ENCODE measurements around the gene MAN2C1. TPM values are rescaled to one million over a fixed set of nuclear protein-coding genes. Genes with fewer than 3 reads are reported as not detected.
"Not testable (repeated sequence)": the region's sequence is repeated elsewhere in the genome, so short reads cannot be mapped to it uniquely, and the experiment has no call there.

The MAN2C1 gene
- polyA plus RNA-seq, 4 donors = 89.4 to 163 (median 135) TPM

DNA sequence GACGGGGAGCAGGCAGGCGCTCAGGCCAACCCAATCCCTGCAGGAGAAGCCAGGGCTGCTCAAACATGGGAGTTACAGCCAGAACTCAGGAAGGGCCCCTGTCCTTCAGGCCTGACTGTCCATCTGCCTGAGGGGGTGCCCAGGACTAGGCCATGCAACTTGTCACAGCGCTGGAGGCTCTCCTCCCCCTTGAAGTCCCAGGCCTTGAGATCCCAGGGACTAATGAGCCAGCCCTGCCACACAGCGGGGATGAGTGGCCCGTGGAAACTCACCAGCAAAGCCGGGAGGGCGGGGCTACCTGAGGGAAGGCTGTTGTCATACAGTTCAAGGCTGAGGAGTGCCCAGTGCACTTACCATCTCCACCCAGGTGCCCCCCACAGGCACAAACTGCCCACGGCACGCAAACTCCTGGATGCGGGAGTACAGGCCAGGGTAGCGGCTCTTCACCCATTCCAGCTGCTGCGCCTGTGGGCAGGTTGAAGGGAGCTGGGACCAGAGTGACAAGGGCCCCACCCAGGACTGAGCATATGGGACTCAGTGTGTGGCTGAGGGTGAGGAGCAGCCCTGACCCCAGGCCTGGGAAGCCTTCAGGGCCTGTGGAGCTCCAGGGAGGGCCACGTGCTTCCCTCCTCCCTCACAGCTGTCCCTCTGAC lies 6.3 kb downstream of the MAN2C1 start:
- no peak for DNase-seq (ENCODE audit: low read depth in 4 of 4, low spot score in 3 of 4)

DNA sequence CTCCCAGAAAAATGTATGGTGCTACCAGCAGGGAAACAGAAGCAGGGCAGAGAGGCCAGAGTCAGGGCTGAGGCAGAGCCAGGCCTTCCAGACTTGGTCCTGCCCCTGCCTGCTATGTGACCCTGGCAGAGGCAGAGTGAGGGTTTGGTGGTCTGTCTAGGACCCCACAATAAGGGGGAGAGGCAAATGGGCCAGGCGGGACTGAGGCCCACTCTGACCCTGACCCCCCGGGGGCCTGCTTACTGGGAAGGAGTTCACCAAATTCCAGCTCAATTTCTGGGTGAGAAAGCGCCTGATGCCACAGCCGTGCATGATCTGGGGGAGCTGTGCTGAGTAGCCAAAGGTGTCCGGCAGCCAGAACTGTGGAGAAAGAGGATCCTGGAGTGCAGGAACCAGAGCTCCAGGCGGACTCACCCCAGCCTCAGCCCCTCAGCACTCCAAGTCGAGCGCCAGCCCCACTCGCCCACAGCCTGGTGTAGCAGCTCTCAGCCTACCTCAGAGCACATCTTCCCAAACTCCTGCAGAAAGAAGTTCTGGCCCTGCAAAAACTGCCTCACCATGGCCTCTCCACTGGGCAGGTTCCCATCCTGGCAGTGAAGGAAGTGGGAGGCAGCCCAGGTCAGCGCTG lies 6.9 kb downstream of the MAN2C1 start:
- DNase-seq (ENCODE audit: low read depth in 4 of 4, low spot score in 3 of 4) = no peak

DNA sequence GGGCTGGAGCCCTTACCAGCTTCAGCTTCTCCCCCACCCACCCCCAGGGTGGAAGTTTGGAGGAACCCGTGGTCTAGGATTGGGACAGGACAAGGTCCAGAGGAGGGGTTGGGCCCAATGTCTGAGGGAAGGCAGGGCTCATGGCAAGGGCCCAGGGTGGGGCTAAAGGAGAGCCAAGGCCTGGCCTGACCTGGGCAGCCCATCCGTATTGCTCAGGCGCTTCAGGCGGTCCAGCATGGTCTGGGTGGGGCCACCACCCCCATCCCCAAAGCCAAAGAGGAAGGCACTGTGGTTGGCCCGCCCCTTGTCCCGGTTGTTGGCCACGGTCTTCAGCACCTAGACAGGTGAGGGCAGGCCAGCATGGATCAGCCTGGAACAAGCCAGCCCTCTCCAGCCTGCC lies 7.6 kb downstream of the MAN2C1 start:
- DNase-seq (ENCODE audit: low read depth in 4 of 4, low spot score in 3 of 4) = no peak

DNA sequence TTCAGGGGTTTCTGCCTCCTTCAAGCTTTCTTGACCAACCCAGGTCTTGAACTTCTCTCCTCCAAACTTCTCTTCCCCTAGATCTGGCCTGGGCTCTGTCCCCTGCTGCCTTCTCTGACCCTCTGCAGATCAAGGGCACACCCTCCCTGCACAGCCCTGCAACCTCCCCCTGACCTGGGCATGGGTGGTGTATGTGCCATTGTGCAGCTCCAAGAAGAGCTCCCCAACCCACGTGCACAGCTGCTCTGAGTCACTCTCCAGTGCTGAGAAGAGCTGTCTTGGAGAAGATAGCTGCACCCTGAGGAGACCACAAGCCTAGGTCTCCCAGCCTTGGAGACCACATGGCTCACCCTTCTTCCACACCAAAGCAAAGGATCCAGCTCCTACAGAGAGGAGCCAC lies 8.0 kb downstream of the MAN2C1 start:
- no peak for DNase-seq (ENCODE audit: low read depth in 4 of 4, low spot score in 3 of 4)

DNA sequence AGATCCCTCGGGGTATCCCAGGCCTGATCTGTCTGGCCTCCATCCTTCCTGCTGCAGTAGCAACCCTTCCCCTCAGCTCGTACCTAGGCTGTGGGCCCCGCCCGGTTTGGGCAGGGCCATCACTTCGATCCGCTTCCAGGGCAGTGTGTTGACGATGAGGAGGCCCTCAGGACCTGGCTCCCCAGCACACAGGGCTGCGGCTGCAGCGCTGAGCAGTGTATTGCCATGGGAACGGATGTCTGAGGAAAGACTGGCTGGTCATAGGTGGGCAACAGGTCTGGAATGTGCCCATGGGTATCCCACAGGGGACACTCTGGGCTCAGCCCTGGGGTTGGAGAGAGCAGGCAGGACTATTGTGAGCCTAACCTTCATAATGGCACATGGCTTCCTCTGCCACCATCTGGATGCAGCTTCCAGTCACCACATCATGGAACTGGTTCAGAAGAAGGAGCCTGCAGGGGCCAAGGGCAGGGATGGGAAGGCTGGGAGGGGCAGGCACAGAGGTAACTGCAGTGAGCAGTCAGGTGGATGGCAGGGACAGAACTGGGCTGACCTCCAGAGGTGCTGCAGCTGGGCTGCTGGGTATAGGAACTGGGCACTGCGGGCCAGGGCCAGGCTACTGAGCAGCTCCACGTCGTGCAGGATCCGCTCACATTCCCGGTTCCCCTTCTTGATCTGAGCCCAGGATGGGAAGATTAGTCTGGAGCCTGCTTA lies 8.7 kb downstream of the MAN2C1 start:
- no peak for DNase-seq (ENCODE audit: low read depth in 4 of 4, low spot score in 3 of 4)

DNA sequence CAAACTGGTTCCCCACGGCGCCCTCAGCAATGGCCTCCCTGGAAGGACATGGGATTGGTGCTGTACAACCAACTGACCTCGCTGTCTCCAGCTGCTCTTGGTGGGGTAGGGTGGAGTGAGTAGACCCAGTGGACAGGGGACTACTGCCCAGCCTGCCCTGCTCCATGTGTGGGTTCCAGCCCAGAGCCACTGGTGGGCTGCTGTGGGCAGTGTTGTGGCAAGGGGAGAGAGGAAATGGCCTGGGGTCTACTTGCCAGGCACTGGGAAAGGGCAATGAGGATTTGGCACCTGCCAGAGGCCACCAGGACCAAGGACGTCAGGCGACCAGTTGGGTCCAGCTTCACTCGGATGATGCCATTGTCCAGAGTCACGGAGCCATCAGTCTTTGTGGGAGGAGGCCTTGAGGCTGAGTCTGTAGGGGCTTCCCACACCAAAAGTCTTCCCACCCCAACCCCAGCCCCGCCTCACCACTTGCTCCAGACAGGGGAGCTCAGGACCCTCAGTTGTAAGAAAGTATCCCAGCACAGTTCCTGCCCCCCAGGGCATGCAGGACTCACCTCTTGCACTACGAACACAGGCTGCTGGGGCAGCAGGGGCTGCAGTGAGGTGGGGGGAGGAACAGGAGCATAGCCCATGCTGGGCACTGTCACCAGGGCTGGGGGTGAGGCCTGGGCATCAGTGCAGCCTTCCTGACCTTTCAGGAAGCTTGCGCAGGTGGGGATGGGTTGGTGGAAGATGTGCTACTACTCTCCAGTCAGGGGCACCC lies 9.5 kb downstream of the MAN2C1 start:
- no peak for DNase-seq (ENCODE audit: low read depth in 4 of 4, low spot score in 3 of 4)

DNA sequence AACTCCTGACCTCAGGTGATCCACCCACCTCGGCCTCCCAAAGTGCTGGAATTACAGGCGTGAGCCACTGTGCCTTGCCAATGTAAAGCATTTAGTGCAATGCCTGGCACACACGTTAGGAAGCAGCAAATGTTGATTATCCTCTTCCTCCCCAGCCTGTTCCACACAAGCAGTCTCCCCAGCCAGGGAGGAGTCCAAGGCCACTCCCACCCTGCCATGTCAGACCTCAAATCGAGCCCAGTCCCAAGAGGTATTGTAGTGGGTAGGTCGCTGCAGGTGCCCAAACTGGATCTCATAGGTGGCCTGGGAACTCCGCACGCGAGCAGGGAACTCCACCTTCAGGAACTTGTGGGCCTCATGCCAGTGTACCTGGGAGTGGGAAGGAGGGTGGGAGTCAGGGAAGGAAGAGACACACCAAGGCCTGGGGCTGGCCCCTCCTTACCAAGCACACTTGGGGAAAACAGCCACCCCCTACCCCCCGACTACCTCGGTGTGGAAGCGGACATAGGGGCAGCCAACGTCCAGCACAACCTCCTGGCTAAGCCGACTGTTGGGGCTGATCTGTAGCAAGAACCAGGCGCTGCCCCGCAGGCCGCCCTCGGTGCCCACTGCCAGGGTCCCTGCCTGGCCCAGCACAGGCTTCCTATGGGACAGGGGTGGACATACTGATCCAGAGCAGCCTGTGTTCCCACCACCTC lies 10.3 kb downstream of the MAN2C1 start:
- no peak for DNase-seq (ENCODE audit: low read depth in 4 of 4, low spot score in 3 of 4)

DNA sequence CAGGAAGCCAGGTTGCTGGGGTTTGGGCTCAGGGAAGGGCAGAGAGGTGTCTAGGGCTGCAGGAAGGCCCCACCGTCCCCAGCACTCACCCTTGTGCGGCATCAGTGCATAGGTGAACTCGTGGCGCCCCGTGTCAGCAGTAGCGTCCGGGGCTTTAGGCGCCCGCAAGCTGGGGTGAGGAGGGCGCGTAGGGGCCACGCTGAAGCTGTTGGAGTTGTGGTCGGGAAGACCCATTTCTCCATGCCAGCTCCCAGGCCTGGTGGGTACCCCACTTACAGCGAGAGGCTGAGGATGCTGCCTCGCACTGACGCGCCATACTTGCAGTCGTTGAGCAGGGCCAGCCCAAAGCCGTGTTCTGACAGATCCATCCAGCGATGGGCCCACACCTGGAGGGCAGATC lies 11.9 kb downstream of the MAN2C1 start:
- DNase-seq (ENCODE audit: low read depth in 4 of 4, low spot score in 3 of 4) = no peak

DNA sequence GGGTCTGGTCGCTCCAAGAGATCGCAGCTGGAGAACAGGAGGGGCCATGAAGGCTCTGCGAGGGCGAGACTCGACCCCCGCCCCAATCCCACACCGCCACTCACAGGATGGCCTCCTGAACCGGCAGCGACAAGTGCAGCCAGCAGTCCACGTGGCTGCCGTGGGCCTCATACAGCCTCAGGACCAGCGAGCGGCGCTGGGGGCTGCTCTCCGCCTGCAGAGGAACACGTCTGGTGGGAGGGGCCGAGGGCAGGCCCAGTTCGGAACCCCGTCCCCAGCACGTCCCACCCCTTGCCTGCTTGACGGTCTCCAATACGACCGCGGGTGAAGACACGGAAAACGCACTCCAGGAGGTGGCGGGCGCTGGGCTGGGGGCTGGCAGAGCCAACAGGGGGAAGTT lies 12.4 kb downstream of the MAN2C1 start:
- DNase-seq (ENCODE audit: low read depth in 4 of 4, low spot score in 3 of 4) = no peak

DNA sequence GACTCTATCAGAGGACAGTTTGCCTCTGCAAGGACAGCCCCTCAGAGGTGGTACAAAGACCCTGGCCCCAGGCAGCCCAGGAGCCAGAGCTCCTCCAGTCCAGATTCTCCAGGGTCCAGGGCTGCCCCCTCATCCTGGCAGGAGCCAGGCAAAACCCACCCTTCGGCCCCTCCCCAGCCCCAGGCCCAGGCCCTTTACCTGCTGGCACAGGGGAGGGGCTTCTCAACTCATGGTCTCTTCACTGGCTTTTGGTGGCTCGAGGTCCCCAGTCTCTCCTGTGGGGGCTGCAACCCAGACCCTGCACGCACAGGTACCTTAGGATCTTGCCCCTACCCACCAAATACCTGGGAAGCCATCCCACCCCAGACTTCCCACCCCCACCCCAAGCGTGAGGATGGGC lies 13.0 kb downstream of the MAN2C1 start:
- DNase-seq (ENCODE audit: low read depth in 4 of 4, low spot score in 3 of 4) = no peak

DNA sequence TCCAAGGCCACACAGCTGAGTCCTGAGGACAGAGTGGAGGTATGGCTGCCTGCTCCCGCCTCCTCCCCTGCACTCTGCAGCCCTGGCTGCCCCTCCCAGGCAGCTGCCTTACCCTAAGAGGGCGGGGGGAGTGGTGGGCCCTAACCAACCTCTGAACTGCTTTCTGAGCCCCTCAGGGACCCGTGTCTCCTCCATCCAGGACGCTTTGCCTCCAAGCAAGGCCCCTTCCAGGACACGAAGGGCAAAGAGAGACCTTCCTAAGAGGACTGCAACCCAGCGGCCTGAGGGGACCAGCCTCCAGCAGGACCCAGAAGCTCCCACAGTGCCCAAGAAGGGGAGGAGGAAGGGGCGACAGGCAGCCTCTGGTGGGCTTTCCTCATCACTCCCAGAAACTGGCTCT lies 14.0 kb downstream of the MAN2C1 start:
- no peak for DNase-seq (ENCODE audit: low read depth in 4 of 4, low spot score in 3 of 4)

DNA sequence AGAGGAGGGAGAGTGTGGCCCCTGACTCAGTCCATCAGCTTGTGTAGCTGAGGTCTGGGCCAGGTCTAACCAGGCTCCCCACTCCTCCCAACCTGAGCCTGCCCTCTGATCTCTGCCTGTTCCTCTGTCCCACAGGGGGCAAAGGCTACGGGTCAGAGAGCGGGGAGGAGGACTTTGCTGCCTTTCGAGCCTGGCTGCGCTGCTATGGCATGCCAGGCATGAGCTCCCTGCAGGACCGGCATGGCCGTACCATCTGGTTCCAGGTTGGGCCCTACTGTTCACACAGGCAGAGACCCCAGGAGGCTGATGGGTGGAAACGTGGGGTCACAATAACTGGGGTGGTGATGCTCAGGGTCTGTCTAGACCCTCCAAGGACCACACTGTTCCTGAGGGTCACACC lies 14.8 kb downstream of the MAN2C1 start:
- DNase-seq (ENCODE audit: low read depth in 4 of 4, low spot score in 3 of 4) = no peak

DNA sequence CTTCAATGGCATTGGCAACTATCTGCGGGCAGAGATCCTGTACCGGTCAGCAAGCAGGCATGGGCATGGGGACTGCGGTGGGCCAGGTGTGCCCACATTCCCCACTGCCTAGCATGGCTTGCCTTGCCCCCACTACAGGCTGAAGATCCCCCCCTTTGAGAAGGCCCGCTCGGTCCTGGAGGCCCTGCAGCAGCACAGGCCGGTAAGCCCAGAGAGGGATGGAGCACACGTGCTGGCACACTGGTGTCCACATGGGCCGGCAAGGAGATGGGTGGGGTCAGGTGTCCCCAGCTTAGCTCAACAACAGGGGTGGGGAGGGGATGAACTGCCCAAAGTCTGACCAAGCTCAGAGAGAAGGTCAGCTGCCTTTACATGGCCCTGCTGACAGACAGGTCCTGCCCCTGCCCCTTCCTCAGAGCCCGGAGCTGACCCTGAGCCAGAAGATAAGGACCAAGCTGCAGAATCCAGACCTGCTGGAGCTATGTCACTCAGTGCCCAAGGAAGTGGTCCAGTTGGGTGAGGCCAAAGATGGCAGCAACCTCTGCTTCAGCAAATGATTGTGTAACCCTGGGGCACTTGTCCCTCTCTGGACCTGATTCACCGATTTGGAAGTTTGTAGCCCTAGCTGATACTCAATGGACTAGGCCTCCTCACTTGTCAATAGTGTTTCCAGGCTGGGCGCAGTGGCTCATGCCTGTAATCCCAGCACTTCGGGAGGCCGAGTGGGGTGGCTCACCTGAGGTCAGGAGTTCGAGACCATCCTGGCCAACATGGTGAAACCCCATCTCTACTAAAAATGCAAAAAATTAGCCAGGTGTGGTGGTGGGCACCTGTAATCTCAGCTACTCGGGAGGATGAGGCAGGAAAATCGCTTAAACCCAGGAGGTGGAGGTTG lies 16.0 kb downstream of the MAN2C1 start:
- DNase-seq (ENCODE audit: low read depth in 4 of 4, low spot score in 3 of 4) = no peak

DNA sequence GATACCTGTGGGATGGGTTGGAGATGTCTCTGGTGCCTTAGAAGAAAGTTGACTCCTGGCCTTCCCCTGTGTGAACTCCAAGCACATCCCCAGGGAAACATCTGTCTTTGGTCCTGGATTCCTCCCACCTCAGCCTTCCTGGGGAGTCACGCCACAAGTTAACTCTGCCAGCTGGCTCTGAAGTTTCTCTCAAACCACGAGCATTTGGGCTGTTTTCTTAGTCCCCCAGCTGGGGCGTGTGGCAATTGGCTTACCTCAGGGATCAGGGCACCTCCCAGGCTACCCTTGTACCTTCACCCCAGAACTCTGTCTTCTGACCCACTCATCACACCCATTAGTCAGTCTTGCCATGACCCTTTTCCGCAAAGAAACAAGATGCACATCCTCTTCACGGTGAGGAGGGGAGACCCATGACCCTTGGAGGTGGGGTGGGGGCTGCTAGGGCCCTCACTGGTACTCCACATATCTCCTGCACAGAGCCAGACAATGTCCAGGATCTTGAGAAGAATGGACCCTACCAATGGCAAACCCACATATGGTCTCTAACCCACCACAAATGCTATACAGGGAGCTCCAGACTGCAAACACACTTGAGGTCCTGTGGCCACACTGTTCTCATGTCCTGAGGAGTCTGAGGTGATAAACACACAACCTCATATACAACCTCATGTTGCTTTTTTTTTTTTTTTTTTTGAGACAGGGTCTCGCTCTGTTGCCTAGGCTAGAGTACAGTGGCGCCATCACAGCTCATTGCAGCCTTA lies 17.6 kb downstream of the MAN2C1 start:
- no peak for DNase-seq (ENCODE audit: low read depth in 4 of 4, low spot score in 3 of 4)

DNA sequence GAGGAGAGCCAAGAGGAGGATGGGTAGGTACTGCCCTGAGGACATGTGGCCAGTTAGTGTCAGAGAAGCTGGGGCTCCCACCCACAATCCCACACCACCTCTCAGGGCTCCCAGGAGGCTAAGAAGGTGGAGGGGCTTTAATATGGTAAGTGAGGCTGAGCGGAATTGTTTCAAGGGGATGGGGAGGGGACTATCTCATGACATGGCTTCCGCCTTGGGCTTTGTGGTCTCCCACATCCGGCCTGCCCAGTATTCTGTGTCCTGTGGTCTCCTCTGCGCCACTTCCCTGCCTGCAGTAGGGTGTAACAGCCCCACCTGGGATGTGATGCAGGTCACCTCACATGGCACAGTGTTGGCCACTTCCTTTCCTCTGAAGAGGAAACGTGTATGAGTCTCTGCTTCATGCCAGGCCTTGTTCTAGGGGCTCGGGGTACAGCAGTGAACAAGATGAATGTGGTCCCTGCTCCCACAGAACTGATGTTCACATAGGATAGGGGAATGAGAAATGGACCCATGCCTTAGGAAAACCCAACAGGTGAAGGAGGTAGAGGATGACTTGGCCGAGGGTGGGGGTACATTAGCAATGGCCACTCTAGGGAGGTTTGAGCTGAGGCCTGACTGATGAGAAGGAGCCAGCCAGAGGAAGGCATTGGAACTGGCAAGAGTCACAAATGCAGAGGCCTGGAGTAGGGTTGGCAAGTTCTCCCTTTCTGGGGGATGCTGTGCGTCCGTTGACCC lies 18.4 kb downstream of the MAN2C1 start:
- no peak for DNase-seq (ENCODE audit: low read depth in 4 of 4, low spot score in 3 of 4)

DNA sequence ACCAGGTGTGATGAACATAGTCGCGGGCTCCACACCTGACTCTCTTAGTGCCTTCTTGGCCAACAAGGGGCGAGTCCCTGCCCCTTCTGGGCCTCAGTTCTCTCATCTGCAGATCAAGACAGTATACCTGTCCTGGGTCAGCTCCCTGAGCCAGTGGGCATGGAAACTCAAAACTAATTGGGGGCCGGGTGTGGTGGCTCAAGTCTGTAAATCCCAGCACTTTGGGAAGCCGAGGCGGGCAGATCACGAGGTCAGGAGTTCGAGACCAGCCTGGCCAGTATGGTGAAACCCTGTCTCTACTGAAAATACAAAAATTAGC lies 19.1 kb downstream of the MAN2C1 start:
- DNase-seq (ENCODE audit: low read depth in 4 of 4, low spot score in 3 of 4) = not testable (repeated sequence)

DNA sequence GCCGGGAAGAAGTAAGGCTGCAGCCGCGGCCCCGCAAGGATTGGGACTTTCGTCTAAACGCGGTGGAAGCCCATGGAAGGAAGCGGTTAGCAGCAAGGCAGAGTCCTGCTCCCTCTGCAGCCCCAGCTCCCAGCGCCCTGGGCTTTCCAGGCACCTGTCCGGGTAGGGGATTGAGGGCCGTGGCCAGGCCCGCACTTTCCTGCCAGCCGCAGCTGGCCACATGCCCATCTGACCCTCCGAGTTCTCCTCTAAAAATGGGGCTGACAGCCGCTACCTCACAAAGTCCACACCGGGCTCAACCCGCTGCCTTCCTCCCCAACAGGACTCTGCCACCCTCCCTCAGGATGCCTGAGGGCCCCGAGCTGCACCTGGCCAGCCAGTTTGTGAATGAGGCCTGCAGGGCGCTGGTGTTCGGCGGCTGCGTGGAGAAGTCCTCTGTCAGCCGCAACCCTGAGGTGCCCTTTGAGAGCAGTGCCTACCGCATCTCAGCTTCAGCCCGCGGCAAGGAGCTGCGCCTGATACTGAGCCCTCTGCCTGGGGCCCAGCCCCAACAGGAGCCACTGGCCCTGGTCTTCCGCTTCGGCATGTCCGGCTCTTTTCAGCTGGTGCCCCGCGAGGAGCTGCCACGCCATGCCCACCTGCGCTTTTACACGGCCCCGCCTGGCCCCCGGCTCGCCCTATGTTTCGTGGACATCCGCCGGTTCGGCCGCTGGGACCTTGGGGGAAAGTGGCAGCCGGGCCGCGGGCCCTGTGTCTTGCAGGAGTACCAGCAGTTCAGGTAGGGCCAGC lies 19.7 kb downstream of the MAN2C1 start:
- DNase-seq (ENCODE audit: low read depth in 4 of 4, low spot score in 3 of 4) = no peak

Data from right renal pelvis (tissue), 4 donors.